PC-3 (cell line): ENCODE results near the gene DPH2.

Source experiments
- EZH2 ChIP-seq: fragments of 300-600 bp; sonication (generic); IDR thresholded peaks from one replicate; pipeline ENCODE4 v1.6.1; 2017; ENCODE audit warnings: antibody characterized with exemption, mild to moderate bottlenecking, low read length; ENCODE audit not compliant: unreplicated experiment
- TF ChIP-seq, protein P1 (sequence below): fragments of 300-600 bp; sonication (generic); conservative IDR thresholded peaks from 2 replicates; pipeline ENCODE4 v1.5.1; 2017; ENCODE audit warnings: antibody characterized with exemption, low read depth, mild to moderate bottlenecking, low read length

GRCh38 chr1:43976890-43977289 lies 7.1 kb downstream of the DPH2 start:
- TF ChIP-seq, protein P1, sequence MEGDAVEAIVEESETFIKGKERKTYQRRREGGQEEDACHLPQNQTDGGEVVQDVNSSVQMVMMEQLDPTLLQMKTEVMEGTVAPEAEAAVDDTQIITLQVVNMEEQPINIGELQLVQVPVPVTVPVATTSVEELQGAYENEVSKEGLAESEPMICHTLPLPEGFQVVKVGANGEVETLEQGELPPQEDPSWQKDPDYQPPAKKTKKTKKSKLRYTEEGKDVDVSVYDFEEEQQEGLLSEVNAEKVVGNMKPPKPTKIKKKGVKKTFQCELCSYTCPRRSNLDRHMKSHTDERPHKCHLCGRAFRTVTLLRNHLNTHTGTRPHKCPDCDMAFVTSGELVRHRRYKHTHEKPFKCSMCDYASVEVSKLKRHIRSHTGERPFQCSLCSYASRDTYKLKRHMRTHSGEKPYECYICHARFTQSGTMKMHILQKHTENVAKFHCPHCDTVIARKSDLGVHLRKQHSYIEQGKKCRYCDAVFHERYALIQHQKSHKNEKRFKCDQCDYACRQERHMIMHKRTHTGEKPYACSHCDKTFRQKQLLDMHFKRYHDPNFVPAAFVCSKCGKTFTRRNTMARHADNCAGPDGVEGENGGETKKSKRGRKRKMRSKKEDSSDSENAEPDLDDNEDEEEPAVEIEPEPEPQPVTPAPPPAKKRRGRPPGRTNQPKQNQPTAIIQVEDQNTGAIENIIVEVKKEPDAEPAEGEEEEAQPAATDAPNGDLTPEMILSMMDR: no peak
- TF ChIP-seq EZH2: no peak
